Testis (tissue), 3 donors: Measurements from ENCODE around the gene ITGA11. TPM values are rescaled to one million over a fixed set of nuclear protein-coding genes. Genes with fewer than 3 reads are reported as not detected.

Experiments used
- DNase-seq: peaks from one replicate; pipeline ENCODE4 v3.0.0-alpha.2; 2019
- H3K27ac ChIP-seq, 2 donors: fragments of 200-600 bp; sonication (generic); one replicate each; pipeline ENCODE4 v1.5.1; 2019
- H3K27me3 ChIP-seq: fragments of 200-600 bp; sonication (generic); one replicate; pipeline ENCODE4 v1.5.1; 2019
- H3K36me3 ChIP-seq: fragments of 200-600 bp; sonication (generic); one replicate; pipeline ENCODE4 v1.5.1; 2017; ENCODE audit warnings: low read depth; ENCODE audit errors: missing control alignments
- H3K4me1 ChIP-seq: fragments of 200-600 bp; sonication (generic); one replicate; pipeline ENCODE4 v1.5.1; 2019
- H3K4me3 ChIP-seq, 2 donors: fragments of 200-600 bp; sonication (generic); one replicate each; pipeline ENCODE4 v1.5.1; 2017 to 2019
- H3K9me3 ChIP-seq: fragments of 200-600 bp; sonication (generic); one replicate; pipeline ENCODE4 v1.5.1; 2017
- POLR2A ChIP-seq: fragments of 450-650 bp; IDR thresholded peaks from one replicate; pipeline ENCODE4 v1.6.1; 2017; ENCODE audit warnings: antibody characterized with exemption, mild to moderate bottlenecking, moderate library complexity
- WGBS, 2 donors: methylation state at CpG; one replicate each; pipeline ENCODE4 v1.1.5; 2018; 5-methylcytosine and 5-hydroxymethylcytosine counted together
- intact Hi-C: fragments of 100-400 bp; cut with DNase I; formaldehyde crosslinking; loops from one replicate; pipeline ENCODE4 v1.15.1; 2023; ENCODE audit warnings: low total_unique reads
- polyA plus RNA-seq: library from polyadenylated mRNA; stranded (reverse); fragments of 350-450 nt; fragmentation: Illumina TruSeq; extraction: RNeasy Lipid Tissue Mini Kit (QIAGEN cat#74804); gene quantifications from one replicate; pipeline ENCODE4 v1.2.3, GENCODE V29; 2014; ENCODE audit warnings: low read depth, low replicate concordance; ENCODE audit not compliant: insufficient read depth
- total RNA-seq, 2 donors: library from RNA; depleted of rRNA; stranded (reverse); fragments of >200 nt; gene quantifications; one replicate each; pipeline ENCODE4 v1.2.3, GENCODE V29; 2016
- TF ChIP-seq, protein P1 (sequence below), 3 experiments: fragments of 450-650 bp in 2 of 3; fragments of 200-600 bp in 1 of 3; sonication (generic) in 1 of 3; IDR thresholded peaks; one replicate each; pipeline ENCODE4 v1.5.1; 2016 to 2019; ENCODE audit warnings: antibody characterized with exemption in 3 of 3, mild to moderate bottlenecking in 2 of 3, moderate library complexity in 1 of 3

ITGA11 gene
- total and polyA plus RNA-seq, 3 donors from 2014 or later = 4.3 to 6.6 (median 5.6) TPM

DNA sequence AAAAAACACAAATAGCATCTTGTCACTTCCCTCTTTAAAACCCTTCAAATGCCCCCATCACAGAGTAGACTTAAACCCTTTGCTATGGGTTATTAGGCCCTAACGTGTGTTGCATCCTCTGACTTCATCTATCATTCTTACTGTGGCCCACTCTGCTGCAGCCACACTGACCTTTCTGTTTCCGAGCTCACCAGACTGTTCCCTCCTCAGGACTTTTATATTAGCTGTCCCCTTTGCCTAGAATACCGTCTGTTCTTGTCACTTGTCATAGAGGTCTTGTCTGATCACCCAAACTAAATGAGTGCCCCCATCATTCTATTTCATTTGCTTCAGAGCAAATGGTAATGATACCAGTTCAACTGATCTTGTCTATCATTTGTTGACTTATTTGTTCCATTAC lies 155.3 kb downstream of the ITGA11 start:
- Histone ChIP-seq H3K27me3 (no peaks in the 10 kb centered on the region), H3K9me3 (no peaks in the 10 kb centered on the region), H3K27ac (peak overlapping the region; percentile 99 to 100), H3K4me1 (peaks cover 30% of the 10 kb centered on the region), H3K36me3 (no peaks in the 10 kb centered on the region), H3K4me3 (peak overlapping the region; percentile 78 to 91)
- no peak for DNase-seq
- intact Hi-C loops = no loop called here
- TF ChIP-seq POLR2A = no peak
- TF ChIP-seq, protein P1, sequence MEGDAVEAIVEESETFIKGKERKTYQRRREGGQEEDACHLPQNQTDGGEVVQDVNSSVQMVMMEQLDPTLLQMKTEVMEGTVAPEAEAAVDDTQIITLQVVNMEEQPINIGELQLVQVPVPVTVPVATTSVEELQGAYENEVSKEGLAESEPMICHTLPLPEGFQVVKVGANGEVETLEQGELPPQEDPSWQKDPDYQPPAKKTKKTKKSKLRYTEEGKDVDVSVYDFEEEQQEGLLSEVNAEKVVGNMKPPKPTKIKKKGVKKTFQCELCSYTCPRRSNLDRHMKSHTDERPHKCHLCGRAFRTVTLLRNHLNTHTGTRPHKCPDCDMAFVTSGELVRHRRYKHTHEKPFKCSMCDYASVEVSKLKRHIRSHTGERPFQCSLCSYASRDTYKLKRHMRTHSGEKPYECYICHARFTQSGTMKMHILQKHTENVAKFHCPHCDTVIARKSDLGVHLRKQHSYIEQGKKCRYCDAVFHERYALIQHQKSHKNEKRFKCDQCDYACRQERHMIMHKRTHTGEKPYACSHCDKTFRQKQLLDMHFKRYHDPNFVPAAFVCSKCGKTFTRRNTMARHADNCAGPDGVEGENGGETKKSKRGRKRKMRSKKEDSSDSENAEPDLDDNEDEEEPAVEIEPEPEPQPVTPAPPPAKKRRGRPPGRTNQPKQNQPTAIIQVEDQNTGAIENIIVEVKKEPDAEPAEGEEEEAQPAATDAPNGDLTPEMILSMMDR (IDR thresholded peaks at IDR 0.05) = no peak
- 11 to 20% methylated on average over 3 of the region's 3 CpGs for WGBS, 2 donors

DNA sequence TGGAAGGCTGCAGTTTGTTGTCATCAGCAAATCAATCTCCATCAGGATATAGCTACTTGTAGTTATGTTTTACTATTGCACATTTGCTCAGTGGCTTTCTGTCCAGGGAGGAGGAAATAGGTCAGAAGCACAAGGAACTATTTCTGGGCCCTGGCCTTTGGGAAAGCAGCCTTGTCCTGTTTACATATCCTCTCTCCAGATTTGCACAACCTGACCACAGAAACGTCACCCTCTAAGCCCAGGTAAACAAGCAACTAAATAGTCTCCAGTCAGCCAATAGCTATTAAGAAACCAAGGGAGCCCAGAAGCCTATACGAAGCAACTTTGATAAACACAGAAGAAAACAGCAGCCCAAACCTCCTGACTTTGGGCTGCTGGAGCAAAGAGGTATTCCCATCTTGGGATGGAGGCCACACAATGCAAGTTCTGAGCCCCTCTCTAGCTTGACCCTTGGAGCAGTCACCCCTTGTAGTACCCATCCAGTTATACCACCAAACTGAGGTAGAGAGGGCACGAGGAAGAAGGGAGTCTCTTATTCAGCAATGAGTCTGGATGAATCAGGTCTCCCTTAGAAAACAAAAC lies 156.7 kb downstream of the ITGA11 start:
- DNase-seq = no peak
- intact Hi-C loops = no loop called here
- Histone ChIP-seq H3K9me3 (no peaks in the 10 kb centered on the region), H3K36me3 (no peaks in the 10 kb centered on the region), H3K27ac (no peak overlapping the region), H3K27me3 (no peaks in the 10 kb centered on the region), H3K4me3 (no peak overlapping the region), H3K4me1 (peaks cover 17% of the 10 kb centered on the region)
- TF ChIP-seq, protein P1 (IDR thresholded peaks at IDR 0.05) = no peak
- TF ChIP-seq POLR2A = no peak
- WGBS, 2 donors = 68 to 86% methylated on average over 3 of the region's 3 CpGs

DNA sequence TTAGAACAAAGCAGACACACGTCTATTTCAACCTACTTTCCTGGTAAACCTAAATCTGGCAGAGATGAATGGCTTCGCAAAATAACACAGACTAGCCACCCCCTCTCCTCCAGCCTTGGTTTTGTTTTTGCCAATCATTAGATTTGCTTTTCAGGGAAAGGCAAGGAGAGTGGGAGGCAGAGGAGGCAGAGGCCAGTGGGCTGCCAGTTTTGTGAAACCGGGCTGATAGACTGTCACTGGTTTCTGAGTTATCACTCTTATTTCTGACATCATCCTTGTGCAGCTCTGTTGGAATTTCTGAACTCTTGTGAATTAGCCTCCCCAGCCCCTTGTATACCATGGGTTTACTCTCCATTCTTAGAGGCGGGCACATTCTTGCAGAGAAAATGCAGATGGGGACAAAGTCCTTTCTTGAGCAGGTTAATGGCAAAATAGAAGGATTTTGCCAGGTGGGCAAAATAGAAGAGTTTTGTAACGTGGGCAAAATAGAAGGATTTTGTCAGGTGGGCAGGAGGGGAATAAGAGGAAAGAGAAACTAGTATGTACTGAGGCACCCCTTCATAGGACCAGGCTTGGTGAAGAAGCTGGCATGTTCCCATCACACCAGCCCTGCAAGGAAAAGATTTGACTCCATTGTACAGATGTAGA lies 157.6 kb downstream of the ITGA11 start:
- WGBS, 2 donors = 60 to 82% methylated on average over 5 of the region's 5 CpGs
- Histone ChIP-seq H3K27ac (no peak overlapping the region), H3K4me1 (peaks cover 9% of the 10 kb centered on the region), H3K36me3 (no peaks in the 10 kb centered on the region), H3K27me3 (no peaks in the 10 kb centered on the region), H3K4me3 (no peak overlapping the region), H3K9me3 (no peaks in the 10 kb centered on the region)
- DNase-seq = no peak
- TF ChIP-seq, protein P1 (IDR thresholded peaks at IDR 0.05) = no peak
- TF ChIP-seq POLR2A = no peak
- intact Hi-C loops = no loop called here

DNA sequence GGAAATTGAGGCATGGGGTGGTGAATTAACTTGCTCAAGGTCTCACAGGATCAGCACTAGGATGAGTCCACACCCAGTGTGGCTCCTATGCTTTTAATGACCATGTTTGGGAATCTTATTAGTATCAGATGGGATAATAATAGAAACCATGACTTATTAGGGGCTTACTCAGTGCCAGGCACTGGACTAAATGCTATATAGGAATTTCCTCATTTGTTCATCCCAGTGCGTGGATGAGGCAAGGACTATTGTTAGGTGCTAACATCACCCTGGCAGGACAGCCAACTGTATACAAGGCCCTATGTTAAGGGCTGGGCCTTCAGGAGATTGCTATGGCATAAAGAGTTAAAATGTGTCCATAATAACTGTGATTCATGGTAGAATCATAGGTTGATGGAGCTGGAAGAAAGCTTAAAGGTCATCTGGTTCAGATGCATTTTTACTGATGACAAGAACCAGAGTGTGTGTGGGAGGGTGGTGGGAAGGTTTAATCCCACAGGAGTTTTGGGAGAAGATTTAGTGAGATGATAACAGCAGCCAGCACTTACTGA lies 159.2 kb downstream of the ITGA11 start:
- H3K27ac ChIP-seq = no peak overlapping the region
- H3K27me3 ChIP-seq = no peaks in the 10 kb centered on the region
- peaks cover 13% of the 10 kb centered on the region for H3K4me1 ChIP-seq
- H3K4me3 ChIP-seq = no peak overlapping the region
- WGBS, 2 donors = 88 to 89% methylated on average over 1 of the region's 1 CpG
- H3K9me3 ChIP-seq = no peaks in the 10 kb centered on the region
- no peaks in the 10 kb centered on the region for H3K36me3 ChIP-seq
- intact Hi-C loops = no loop called here
- no peak for DNase-seq
- TF ChIP-seq, protein P1 (IDR thresholded peaks at IDR 0.05) = no peak
- no peak for TF ChIP-seq POLR2A
